ENCODE measurements around the gene ATXN1.

GRCh38 chr6:16670183-16670582 lies 91.1 kb downstream of the ATXN1 start:
- TF ChIP-seq FOXJ3 (CRISPR knock-in tag; IDR thresholded peaks at IDR 0.05; ENCODE audit: borderline replicate concordance) = no peak
- TF ChIP-seq, protein P1, sequence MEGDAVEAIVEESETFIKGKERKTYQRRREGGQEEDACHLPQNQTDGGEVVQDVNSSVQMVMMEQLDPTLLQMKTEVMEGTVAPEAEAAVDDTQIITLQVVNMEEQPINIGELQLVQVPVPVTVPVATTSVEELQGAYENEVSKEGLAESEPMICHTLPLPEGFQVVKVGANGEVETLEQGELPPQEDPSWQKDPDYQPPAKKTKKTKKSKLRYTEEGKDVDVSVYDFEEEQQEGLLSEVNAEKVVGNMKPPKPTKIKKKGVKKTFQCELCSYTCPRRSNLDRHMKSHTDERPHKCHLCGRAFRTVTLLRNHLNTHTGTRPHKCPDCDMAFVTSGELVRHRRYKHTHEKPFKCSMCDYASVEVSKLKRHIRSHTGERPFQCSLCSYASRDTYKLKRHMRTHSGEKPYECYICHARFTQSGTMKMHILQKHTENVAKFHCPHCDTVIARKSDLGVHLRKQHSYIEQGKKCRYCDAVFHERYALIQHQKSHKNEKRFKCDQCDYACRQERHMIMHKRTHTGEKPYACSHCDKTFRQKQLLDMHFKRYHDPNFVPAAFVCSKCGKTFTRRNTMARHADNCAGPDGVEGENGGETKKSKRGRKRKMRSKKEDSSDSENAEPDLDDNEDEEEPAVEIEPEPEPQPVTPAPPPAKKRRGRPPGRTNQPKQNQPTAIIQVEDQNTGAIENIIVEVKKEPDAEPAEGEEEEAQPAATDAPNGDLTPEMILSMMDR (IDR thresholded peaks at IDR 0.05) = no peak
- no peak for TF ChIP-seq FOXP1 (CRISPR knock-in tag; IDR thresholded peaks at IDR 0.05; ENCODE audit: borderline replicate concordance)
- no peak for TF ChIP-seq EMX1 (CRISPR knock-in tag; IDR thresholded peaks at IDR 0.05)
- no peak for TF ChIP-seq NR1H2 (CRISPR knock-in tag; IDR thresholded peaks at IDR 0.05)
- no peak for TF ChIP-seq PREB (CRISPR knock-in tag; IDR thresholded peaks at IDR 0.05; ENCODE audit: borderline replicate concordance)
- no peak for TF ChIP-seq JAZF1 (CRISPR knock-in tag; IDR thresholded peaks at IDR 0.05)
- no peak for TF ChIP-seq CBFB (CRISPR knock-in tag; IDR thresholded peaks at IDR 0.05; ENCODE audit: low read depth)
- no peak for TF ChIP-seq MAX (CRISPR knock-in tag; IDR thresholded peaks at IDR 0.05)
- no peak for TF ChIP-seq CREB1 (CRISPR knock-in tag; IDR thresholded peaks at IDR 0.05)
- no peak for TF ChIP-seq USF2 (CRISPR knock-in tag; IDR thresholded peaks at IDR 0.05)

Measured in WTC11 (cell line).